K562 (cell line): ENCODE measurements around the gene SOX30. TPM values are rescaled to one million over a fixed set of nuclear protein-coding genes. Genes with fewer than 3 reads are reported as not detected.

ENCODE experiments used
- ATAC-seq: fragments of 200-7000 bp; cut with Tn5 transposase; 3 replicates; pipeline ENCODE4 v1.9.1; 2020; ENCODE audit warnings: moderate library complexity
- BruUV-seq: library from RNA; stranded (reverse); fragments of 400-500 nt; replicated peaks from 2 replicates; lab custom pipeline; 2021; lab: Mats Ljungman, UMichigan
- CTCF ChIA-PET: fragments of 300-600 bp; formaldehyde crosslinking; extraction: SDS; loops from one replicate; lab custom pipeline; 2021; ENCODE audit warnings: low intra/inter-chr PET ratio; lab: Yijun Ruan, JAX
- POLR2A ChIA-PET: fragments of 300-600, 350-650 bp; sonication (Branson Sonifier 250); formaldehyde crosslinking; extraction: SDS; loops from one replicate; lab custom pipeline; 2021; ENCODE audit warnings: antibody characterized with exemption, inconsistent platforms; lab: Yijun Ruan, JAX
- DNase-seq, 4 experiments: peaks; one replicate each; pipeline versions ENCODE4 v3.0.0 to v3.0.0-alpha.2; 2011 to 2018; ENCODE audit warnings: low spot score in 3 of 4, mixed read lengths in 3 of 4; ENCODE audit errors: extremely low read depth in 1 of 4
- FAIRE-seq: peaks from 2 replicates; lab custom pipeline; 2011; peaks lifted over from hg19 to GRCh38; lab: Jason Lieb, UNC
- H2AFZ ChIP-seq: 2 replicates; pipeline ENCODE4 v1.6.0; 2011; ENCODE audit warnings: low read depth, low read length, control low read depth, inconsistent platforms
- H3K27ac ChIP-seq: fragments of 200-600 bp; 3 replicates; pipeline ENCODE4 v1.8.0; 2011; ENCODE audit warnings: low read depth, mild to moderate bottlenecking, control low read depth, inconsistent platforms, low read length, moderate library complexity, mixed read lengths; ENCODE audit errors: extremely low read depth
- H3K27me3 ChIP-seq, 2 experiments: fragments of 300-600 bp in 1 of 2; 2 replicates in 1 of 2; 3 replicates in 1 of 2; pipeline versions ENCODE4 v1.6.0 to v1.8.0; 2011; ENCODE audit warnings: inconsistent platforms in 2 of 2, low read length in 2 of 2, mild to moderate bottlenecking in 1 of 2, mixed read lengths in 1 of 2, moderate library complexity in 1 of 2; ENCODE audit not compliant: control insufficient read depth in 2 of 2, insufficient read depth in 2 of 2
- H3K36me3 ChIP-seq: fragments of 300-600 bp; 3 replicates; pipeline ENCODE4 v1.8.0; 2011; ENCODE audit warnings: mild to moderate bottlenecking, low read length, inconsistent platforms; ENCODE audit not compliant: control insufficient read depth, insufficient read depth
- H3K4me1 ChIP-seq, 2 experiments: fragments of 200-600 bp in 1 of 2; replicated peaks in 1 of 2; 2 replicates in 1 of 2; 3 replicates in 1 of 2; pipeline versions ENCODE4 v1.5.1 to v1.8.0; 2011; ENCODE audit warnings: inconsistent platforms in 2 of 2, low read length in 2 of 2, mild to moderate bottlenecking in 1 of 2, mixed read lengths in 1 of 2, moderate library complexity in 1 of 2; ENCODE audit not compliant: control insufficient read depth in 2 of 2, insufficient read depth in 2 of 2
- H3K4me2 ChIP-seq: 2 replicates; pipeline ENCODE4 v1.6.1; 2011; ENCODE audit warnings: low read length, control low read depth, inconsistent platforms, mixed read lengths; ENCODE audit not compliant: insufficient read depth
- H3K4me3 ChIP-seq: fragments of 200-600 bp; sonication (generic), shearing (Covaris generic); 2 replicates; pipeline ENCODE4 v1.5.1; 2016; ENCODE audit warnings: control low read depth, inconsistent platforms
- H3K79me2 ChIP-seq: fragments of 200-600 bp; 3 replicates; pipeline ENCODE4 v1.8.0; 2011; ENCODE audit warnings: low read length, inconsistent platforms; ENCODE audit not compliant: control insufficient read depth, insufficient read depth
- H3K9ac ChIP-seq, 2 experiments: 2 replicates each; pipeline versions ENCODE4 v1.6.0 to v1.6.1; 2011; ENCODE audit warnings: low read depth in 2 of 2, low read length in 2 of 2, control low read depth in 1 of 2, inconsistent platforms in 1 of 2, mild to moderate bottlenecking in 1 of 2, mixed read lengths in 1 of 2; ENCODE audit not compliant: insufficient read depth in 1 of 2
- H3K9me1 ChIP-seq: one replicate; pipeline ENCODE4 v1.6.0; 2011; ENCODE audit warnings: inconsistent platforms, mild to moderate bottlenecking, low read length, moderate library complexity; ENCODE audit not compliant: control insufficient read depth, insufficient read depth
- H3K9me3 ChIP-seq: replicated peaks from 2 replicates; pipeline ENCODE4 v1.5.1; 2011; ENCODE audit warnings: low read depth, low read length, inconsistent platforms; ENCODE audit not compliant: control insufficient read depth, insufficient read depth
- H4K20me1 ChIP-seq: replicated peaks from 2 replicates; pipeline ENCODE4 v1.6.1; 2011; ENCODE audit warnings: low read length, inconsistent platforms, mixed read lengths; ENCODE audit not compliant: control insufficient read depth, insufficient read depth
- BCOR ChIP-seq: fragments of 450-650 bp; IDR thresholded peaks from 2 replicates; pipeline ENCODE4 v1.6.1; 2016
- BRF1 ChIP-seq: IDR thresholded peaks from 3 replicates; pipeline ENCODE4 v1.6.1; 2011; ENCODE audit warnings: borderline replicate concordance, mild to moderate bottlenecking; ENCODE audit not compliant: insufficient read length; ENCODE audit errors: extremely low read depth
- FOXA3 ChIP-seq, 2 experiments: fragments of 450-650 bp in 1 of 2; sonication (generic) in 1 of 2; formaldehyde crosslinking; IDR thresholded peaks in 1 of 2; conservative IDR thresholded peaks in 1 of 2; 2 replicates each; pipeline versions ENCODE4 v1.4.0 to v1.8.0; 2020 to 2022; ENCODE audit warnings: mild to moderate bottlenecking in 2 of 2, missing genetic modification reagents in 1 of 2
- OTX1 ChIP-seq: fragments of 450-650 bp; formaldehyde crosslinking; IDR thresholded peaks from 2 replicates; pipeline ENCODE4 v1.4.0; 2022; ENCODE audit warnings: mild to moderate bottlenecking
- SETDB1 ChIP-seq: IDR thresholded peaks from one replicate; pipeline ENCODE4 v1.6.1; 2012; ENCODE audit warnings: low read length, control low read depth, inconsistent platforms
- TCF15 ChIP-seq: fragments of 250-450 bp; sonication (Bioruptor Pico); IDR thresholded peaks from 2 replicates; pipeline ENCODE4 v1.8.0; 2022; ENCODE audit warnings: moderate library complexity, mild to moderate bottlenecking, inconsistent platforms
- ZNF282 ChIP-seq: sonication (generic); formaldehyde crosslinking; IDR thresholded peaks from 2 replicates; pipeline ENCODE4 v1.8.1; 2023; ENCODE audit warnings: missing genetic modification reagents
- ZNF347 ChIP-seq: fragments of 450-650 bp; formaldehyde crosslinking; IDR thresholded peaks from 2 replicates; pipeline ENCODE4 v1.4.0; 2020; ENCODE audit warnings: low read depth, mild to moderate bottlenecking, moderate library complexity
- ZNF384 ChIP-seq: IDR thresholded peaks from 2 replicates; pipeline ENCODE4 v1.6.1; 2012; ENCODE audit warnings: low read depth, low read length, improper control_type of control experiment
- ZNF551 ChIP-seq: fragments of 250-450 bp; sonication (Bioruptor Pico); IDR thresholded peaks from 2 replicates; pipeline ENCODE4 v1.5.0; 2021; ENCODE audit warnings: mild to moderate bottlenecking, moderate library complexity
- WGBS: fragments of 100-300 bp; shearing (Covaris generic); methylation state at CpG from one replicate; pipeline ENCODE4 v1.1.6; 2016; ENCODE audit warnings: low coverage, mixed read lengths; ENCODE audit not compliant: insufficient coverage; ENCODE audit errors: missing lambda C conversion rate; 5-methylcytosine and 5-hydroxymethylcytosine counted together
- in situ Hi-C: fragments of 300-500 bp; cut with MboI; formaldehyde crosslinking; loops from 4 replicates; pipeline ENCODE4 v1.15.0; 2018; ENCODE audit warnings: inconsistent platforms, mixed read lengths
- intact Hi-C: fragments of 100-400 bp; cut with micrococcal nuclease; formaldehyde crosslinking; loops from 2 replicates; pipeline ENCODE4 v1.14.2; 2022
- polyA plus RNA-seq, 8 experiments: library from polyadenylated mRNA; depleted of rRNA in 4 of 8; stranded (reverse) in 5 of 8; unstranded in 3 of 8; fragments of >200 nt; fragmentation: Nextera tagmentation in 2 of 8; fragmentation: Illumina TruSeq in 1 of 8; extraction: Ambion mirVana in 2 of 8; extraction: Trizol in 1 of 8; gene quantifications; 2 replicates each; pipeline versions ENCODE4 v1.2.1 to v1.2.3, GENCODE V29; 2011 to 2014; ENCODE audit warnings: inconsistent platforms in 1 of 8, missing spikeins in 1 of 8
- total RNA-seq, 7 experiments: library from RNA; depleted of rRNA in 6 of 7; stranded (reverse); fragments of >200 nt in 6 of 7; fragmentation: Illumina TruSeq in 2 of 7; extraction: Trizol in 2 of 7; gene quantifications; 2 replicates each; pipeline versions ENCODE4 v1.2.1 to v1.2.3, GENCODE V29; 2011 to 2021; ENCODE audit warnings: low replicate concordance in 1 of 7
- TF ChIP-seq, protein P1 (sequence below): fragments of 250-450 bp; sonication (Bioruptor Pico); IDR thresholded peaks from 2 replicates; pipeline ENCODE4 v1.4.0; 2020; ENCODE audit warnings: mild to moderate bottlenecking, moderate library complexity

Gene SOX30
- total and polyA plus RNA-seq, 9 of the 15 experiments (the other 6 are each of a cell fraction or from before 2014, with no cell fraction given), result not detected

DNA sequence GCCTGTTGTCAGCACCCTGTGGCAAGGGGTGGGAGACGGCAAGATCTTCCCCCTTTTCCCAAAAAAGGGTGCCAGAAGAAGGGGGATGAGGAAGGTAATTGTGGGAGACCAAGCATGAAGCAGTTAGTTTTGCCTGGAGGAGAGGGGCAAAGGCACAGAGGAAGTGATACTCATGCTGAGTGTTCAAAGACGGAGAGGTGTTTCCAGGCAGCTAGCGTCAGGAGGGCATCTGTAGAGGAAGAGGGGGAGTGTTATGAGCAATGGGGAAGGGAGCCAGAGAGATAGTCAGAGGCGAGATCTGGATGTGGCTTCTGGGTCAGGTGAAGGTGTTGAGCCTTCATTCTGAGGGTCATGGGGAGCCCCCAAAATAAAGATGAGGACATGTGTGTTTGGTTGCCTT lies 49.7 kb downstream of the SOX30 start:
- ATAC-seq (no peak), DNase-seq (no peak), FAIRE-seq (no peak)
- H3K27ac ChIP-seq, result no peak overlapping the region
- CTCF ChIA-PET, result no interaction called here
- H3K36me3 ChIP-seq, result no peaks in the 10 kb centered on the region
- intact Hi-C loops (no loop called here), in situ Hi-C loops (no loop called here)
- H4K20me1 ChIP-seq, result no peaks in the 10 kb centered on the region
- POLR2A ChIA-PET, result no interaction called here
- H2AFZ ChIP-seq, result no peak overlapping the region
- WGBS, result 43% methylated on average over 4 of the region's 4 CpGs
- no peaks in the 10 kb centered on the region for H3K9me3 ChIP-seq
- H3K27me3 ChIP-seq, result no peaks in the 10 kb centered on the region
- H3K4me3 ChIP-seq, result no peak overlapping the region
- BruUV-seq, result no TSS peak
- H3K79me2 ChIP-seq, result no peaks in the 10 kb centered on the region
- no peak overlapping the region for H3K9ac ChIP-seq
- H3K9me1 ChIP-seq, result no peaks in the 10 kb centered on the region
- no peak overlapping the region for H3K4me2 ChIP-seq
- no peak for TF ChIP-seq SETDB1
- TF ChIP-seq OTX1 (CRISPR knock-in tag), result no peak
- no peak for TF ChIP-seq ZNF384
- no peak for TF ChIP-seq ZNF282 (CRISPR knock-in tag)
- TF ChIP-seq FOXA3 (CRISPR knock-in tag; conservative IDR thresholded peaks at IDR 0.05 in 1 of 2, IDR thresholded peaks at IDR 0.05 in 1 of 2), result no peak
- TF ChIP-seq BRF1, result no peak
- TF ChIP-seq TCF15, result no peak
- TF ChIP-seq, protein P1, sequence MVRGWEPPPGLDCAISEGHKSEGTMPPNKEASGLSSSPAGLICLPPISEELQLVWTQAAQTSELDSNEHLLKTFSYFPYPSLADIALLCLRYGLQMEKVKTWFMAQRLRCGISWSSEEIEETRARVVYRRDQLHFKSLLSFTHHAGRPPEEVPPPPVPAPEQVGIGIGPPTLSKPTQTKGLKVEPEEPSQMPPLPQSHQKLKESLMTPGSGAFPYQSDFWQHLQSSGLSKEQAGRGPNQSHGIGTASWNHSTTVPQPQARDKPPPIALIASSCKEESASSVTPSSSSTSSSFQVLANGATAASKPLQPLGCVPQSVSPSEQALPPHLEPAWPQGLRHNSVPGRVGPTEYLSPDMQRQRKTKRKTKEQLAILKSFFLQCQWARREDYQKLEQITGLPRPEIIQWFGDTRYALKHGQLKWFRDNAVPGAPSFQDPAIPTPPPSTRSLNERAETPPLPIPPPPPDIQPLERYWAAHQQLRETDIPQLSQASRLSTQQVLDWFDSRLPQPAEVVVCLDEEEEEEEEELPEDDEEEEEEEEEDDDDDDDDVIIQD (CRISPR knock-in tag), result no peak
- no peak for TF ChIP-seq ZNF347
- TF ChIP-seq BCOR, result no peak
- no peak for TF ChIP-seq ZNF551
- H3K4me1 ChIP-seq, result peaks cover 0 to 2% of the 10 kb centered on the region in 2 experiments; a peak in 1 of 5 replicates
